Hepatocyte (in vitro differentiated cells): Measurements from ENCODE around the gene GZMH. TPM values are rescaled to one million over a fixed set of nuclear protein-coding genes. Genes with fewer than 3 reads are reported as not detected.

Source experiments
- DNase-seq: peaks from one replicate; pipeline ENCODE4 v3.0.0-alpha.2; 2016; ENCODE audit warnings: low spot score
- H2AFZ ChIP-seq: fragments of 200-600 bp; sonication (generic); 2 replicates; pipeline ENCODE4 v1.6.0; 2016; ENCODE audit warnings: antibody characterized with exemption, mild to moderate bottlenecking
- H3K27ac ChIP-seq: fragments of 200-600 bp; sonication (generic); 2 replicates; pipeline ENCODE4 v1.5.1; 2016; ENCODE audit warnings: mild to moderate bottlenecking
- H3K27me3 ChIP-seq: fragments of 200-600 bp; sonication (generic); 2 replicates; pipeline ENCODE4 v1.6.1; 2016
- H3K36me3 ChIP-seq: fragments of 200-600 bp; sonication (generic); replicated peaks from 2 replicates; pipeline ENCODE4 v1.5.1; 2016; ENCODE audit warnings: low read depth; ENCODE audit not compliant: insufficient read depth
- H3K4me1 ChIP-seq: fragments of 200-600 bp; sonication (generic); 2 replicates; pipeline ENCODE4 v1.5.1; 2016; ENCODE audit warnings: mild to moderate bottlenecking, moderate library complexity; ENCODE audit not compliant: insufficient read depth
- H3K4me2 ChIP-seq: fragments of 200-600 bp; sonication (generic); 2 replicates; pipeline ENCODE4 v1.6.0; 2016
- H3K4me3 ChIP-seq: fragments of 200-600 bp; sonication (generic); 2 replicates; pipeline ENCODE4 v1.5.1; 2016; ENCODE audit warnings: mild to moderate bottlenecking
- H3K79me2 ChIP-seq: fragments of 200-600 bp; sonication (generic); 2 replicates; pipeline ENCODE4 v1.6.0; 2017; ENCODE audit warnings: mild to moderate bottlenecking
- H3K9me2 ChIP-seq: fragments of 200-600 bp; sonication (generic); replicated peaks from 2 replicates; pipeline ENCODE4 v1.6.0; 2017; ENCODE audit warnings: mild to moderate bottlenecking; ENCODE audit not compliant: insufficient read depth
- H3K9me3 ChIP-seq: fragments of 200-600 bp; sonication (generic); 2 replicates; pipeline ENCODE4 v1.5.1; 2016; ENCODE audit warnings: low read depth, mild to moderate bottlenecking
- H4K20me1 ChIP-seq: fragments of 200-600 bp; sonication (generic); 2 replicates; pipeline ENCODE4 v1.6.0; 2016; ENCODE audit warnings: mild to moderate bottlenecking; ENCODE audit not compliant: insufficient read depth, poor library complexity, severe bottlenecking
- EZH2 ChIP-seq: fragments of 200-600 bp; sonication (generic); IDR thresholded peaks from 2 replicates; pipeline ENCODE4 v1.6.1; 2016; ENCODE audit warnings: antibody characterized with exemption, mild to moderate bottlenecking, borderline replicate concordance
- EZH2phosphoT487 ChIP-seq: fragments of 200-600 bp; sonication (generic); IDR thresholded peaks from one replicate; pipeline ENCODE4 v1.6.1; 2018; ENCODE audit warnings: antibody characterized with exemption, mild to moderate bottlenecking, low read depth, moderate library complexity; ENCODE audit not compliant: unreplicated experiment, severe bottlenecking
- WGBS: methylation state at CpG from one replicate; pipeline ENCODE4 v1.1.6; 2016; ENCODE audit warnings: low lambda C conversion rate; ENCODE audit errors: missing lambda C conversion rate; 5-methylcytosine and 5-hydroxymethylcytosine counted together
- polyA plus RNA-seq: library from polyadenylated mRNA; unstranded; fragments of >200 nt; fragmentation: Nextera tagmentation; extraction: Ambion mirVana; gene quantifications from 2 replicates; pipeline ENCODE4 v1.2.1, GENCODE V29; 2016
- total RNA-seq: library from RNA; depleted of rRNA; stranded (reverse); fragments of >200 nt; gene quantifications from 2 replicates; pipeline ENCODE4 v1.2.3, GENCODE V29; 2014
- TF ChIP-seq, protein P1 (sequence below): fragments of 200-600 bp; sonication (generic); IDR thresholded peaks from 2 replicates; pipeline ENCODE4 v1.5.1; 2016; ENCODE audit warnings: antibody characterized with exemption, mild to moderate bottlenecking; ENCODE audit not compliant: poor library complexity

Gene GZMH
- total and polyA plus RNA-seq, 2 experiments from 2014 or later, result not detected

DNA sequence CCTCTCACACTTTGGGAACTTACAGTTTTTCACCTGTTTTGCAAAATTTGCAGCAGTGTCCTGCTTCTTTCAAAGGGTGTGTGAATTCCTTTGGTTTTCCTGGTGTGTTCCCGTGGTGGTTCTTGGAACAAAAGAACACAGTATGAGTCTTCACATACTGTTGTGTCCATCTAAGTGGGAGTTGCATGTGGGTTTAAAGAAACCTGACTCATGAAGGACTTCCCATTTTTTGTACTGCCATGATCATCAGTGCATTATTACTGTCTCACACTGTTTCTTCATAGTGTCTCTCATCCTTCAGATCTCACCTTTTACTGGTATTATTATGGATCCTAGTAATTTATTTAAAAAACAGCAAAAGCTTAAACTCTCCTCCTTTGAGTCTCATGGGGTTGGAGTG, 3.8 kb upstream of the GZMH start:
- no peaks in the 10 kb centered on the region for H3K9me2 ChIP-seq
- H3K4me3 ChIP-seq, result no peak overlapping the region
- H3K9me3 ChIP-seq, result no peaks in the 10 kb centered on the region
- no peaks in the 10 kb centered on the region for H4K20me1 ChIP-seq
- H2AFZ ChIP-seq, result no peak overlapping the region
- 40% methylated on average over 1 of the region's 1 CpG for WGBS
- H3K4me1 ChIP-seq, result no peaks in the 10 kb centered on the region
- no peaks in the 10 kb centered on the region for H3K79me2 ChIP-seq
- no peak for TF ChIP-seq EZH2
- TF ChIP-seq, protein P1, sequence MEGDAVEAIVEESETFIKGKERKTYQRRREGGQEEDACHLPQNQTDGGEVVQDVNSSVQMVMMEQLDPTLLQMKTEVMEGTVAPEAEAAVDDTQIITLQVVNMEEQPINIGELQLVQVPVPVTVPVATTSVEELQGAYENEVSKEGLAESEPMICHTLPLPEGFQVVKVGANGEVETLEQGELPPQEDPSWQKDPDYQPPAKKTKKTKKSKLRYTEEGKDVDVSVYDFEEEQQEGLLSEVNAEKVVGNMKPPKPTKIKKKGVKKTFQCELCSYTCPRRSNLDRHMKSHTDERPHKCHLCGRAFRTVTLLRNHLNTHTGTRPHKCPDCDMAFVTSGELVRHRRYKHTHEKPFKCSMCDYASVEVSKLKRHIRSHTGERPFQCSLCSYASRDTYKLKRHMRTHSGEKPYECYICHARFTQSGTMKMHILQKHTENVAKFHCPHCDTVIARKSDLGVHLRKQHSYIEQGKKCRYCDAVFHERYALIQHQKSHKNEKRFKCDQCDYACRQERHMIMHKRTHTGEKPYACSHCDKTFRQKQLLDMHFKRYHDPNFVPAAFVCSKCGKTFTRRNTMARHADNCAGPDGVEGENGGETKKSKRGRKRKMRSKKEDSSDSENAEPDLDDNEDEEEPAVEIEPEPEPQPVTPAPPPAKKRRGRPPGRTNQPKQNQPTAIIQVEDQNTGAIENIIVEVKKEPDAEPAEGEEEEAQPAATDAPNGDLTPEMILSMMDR, result no peak
- no peak for TF ChIP-seq EZH2phosphoT487
- no peaks in the 10 kb centered on the region for H3K36me3 ChIP-seq
- H3K27me3 ChIP-seq, result no peaks in the 10 kb centered on the region
- DNase-seq, result no peak
- no peak overlapping the region for H3K27ac ChIP-seq
- no peak overlapping the region for H3K4me2 ChIP-seq

GRCh38 chr14:24612196-24612595, 2.7 kb upstream of the GZMH start:
- no peak overlapping the region for H2AFZ ChIP-seq
- no peak overlapping the region for H3K4me3 ChIP-seq
- no peaks in the 10 kb centered on the region for H3K27me3 ChIP-seq
- H3K4me1 ChIP-seq, result no peaks in the 10 kb centered on the region
- H3K9me2 ChIP-seq, result no peaks in the 10 kb centered on the region
- no peaks in the 10 kb centered on the region for H3K36me3 ChIP-seq
- no peak overlapping the region for H3K4me2 ChIP-seq
- no peak for DNase-seq
- no peaks in the 10 kb centered on the region for H3K9me3 ChIP-seq
- no peaks in the 10 kb centered on the region for H3K79me2 ChIP-seq
- no peak overlapping the region for H3K27ac ChIP-seq
- no peak for TF ChIP-seq EZH2phosphoT487
- TF ChIP-seq, protein P1, result no peak
- no peak for TF ChIP-seq EZH2
- H4K20me1 ChIP-seq, result no peaks in the 10 kb centered on the region

DNA sequence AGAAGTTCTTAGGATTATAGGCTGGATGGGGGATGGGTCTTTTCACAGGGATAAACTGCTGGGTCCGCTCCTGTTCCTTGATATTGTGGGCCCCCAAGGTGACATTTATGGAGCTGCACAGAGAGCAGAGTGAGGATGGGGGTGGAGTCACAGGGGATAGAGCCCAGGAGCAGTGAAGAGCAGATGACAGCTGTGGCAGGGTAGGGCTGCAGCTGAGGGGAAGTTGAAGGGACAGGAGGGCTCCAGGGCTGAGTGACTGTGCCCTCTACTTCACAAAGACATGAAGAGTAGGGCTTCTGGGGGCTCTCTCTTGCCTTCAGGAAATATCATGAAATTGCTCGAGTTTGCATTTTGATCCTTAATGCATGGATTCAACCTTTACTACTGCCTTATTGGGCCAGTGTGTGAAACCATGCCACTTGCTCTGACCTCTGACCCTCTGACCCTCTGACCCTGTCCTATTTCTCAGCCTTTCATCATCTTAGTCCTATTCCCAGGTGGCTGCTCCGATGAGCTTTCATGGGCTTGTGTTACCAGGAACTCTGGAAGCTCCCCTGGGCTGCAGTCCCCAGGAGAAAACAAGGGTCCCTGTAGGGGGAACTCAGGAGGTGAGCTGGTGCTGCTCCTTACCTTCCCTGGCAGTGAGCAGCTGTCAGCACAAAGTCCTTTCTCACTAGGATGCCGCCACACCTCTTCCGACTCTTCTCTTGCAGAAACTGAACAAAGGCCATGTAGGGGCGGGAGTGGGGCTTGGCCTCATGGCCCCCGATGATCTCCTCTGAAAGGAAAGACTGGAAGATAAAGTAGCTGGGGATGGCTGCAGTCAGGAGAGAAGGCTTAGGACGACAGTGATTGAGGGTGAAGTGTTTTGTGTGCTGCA, 1.6 kb downstream of the GZMH start:
- TF ChIP-seq, protein P1, result no peak
- TF ChIP-seq EZH2, result no peak
- TF ChIP-seq EZH2phosphoT487, result no peak
- H3K4me1 ChIP-seq, result no peaks in the 10 kb centered on the region
- no peak overlapping the region for H3K4me3 ChIP-seq
- no peaks in the 10 kb centered on the region for H4K20me1 ChIP-seq
- no peaks in the 10 kb centered on the region for H3K27me3 ChIP-seq
- no peak overlapping the region for H3K27ac ChIP-seq
- no peaks in the 10 kb centered on the region for H3K79me2 ChIP-seq
- H3K9me3 ChIP-seq, result no peaks in the 10 kb centered on the region
- DNase-seq, result no peak
- WGBS, result 66% methylated on average over 8 of the region's 8 CpGs
- H3K9me2 ChIP-seq, result no peaks in the 10 kb centered on the region
- H3K4me2 ChIP-seq, result no peak overlapping the region
- no peaks in the 10 kb centered on the region for H3K36me3 ChIP-seq
- H2AFZ ChIP-seq, result no peak overlapping the region
